ENCODE measurements around the gene ZNF154.

ZNF154 gene

DNA sequence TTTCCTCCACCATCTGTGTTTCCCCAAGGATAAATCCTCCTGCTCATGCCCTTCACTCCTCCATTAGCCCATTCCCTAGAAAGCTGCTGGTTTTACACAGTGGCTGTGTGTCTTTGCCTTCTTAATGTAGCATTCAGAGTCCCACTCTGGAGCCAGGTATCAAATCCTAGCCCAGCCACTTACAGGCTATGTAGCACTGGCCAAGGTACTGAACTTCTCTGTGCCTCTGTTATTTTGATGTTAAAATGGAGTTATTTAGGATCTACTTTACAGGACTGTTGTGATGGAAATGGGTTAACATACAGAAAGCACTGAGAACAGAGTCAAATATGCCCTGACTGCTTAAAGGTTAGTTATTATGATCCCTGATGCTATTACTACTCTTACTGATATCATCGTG is 41.8 kb downstream of the ZNF154 start:
- Histone ChIP-seq H3K4me3 (no peak overlapping the region), H3K4me1 (peaks cover 0 to 10% (median 0%) of the 10 kb centered on the region in 4 donors), H3K9me3 (no peaks in the 10 kb centered on the region), H3K27ac (no peak overlapping the region), H3K27me3 (no peaks in the 10 kb centered on the region), H3K36me3 (no peaks in the 10 kb centered on the region)
- intact Hi-C loops (cut with DNase I; ENCODE audit: low total_unique reads), result no loop called here
- no peak for DNase-seq
- no peak for TF ChIP-seq CTCF (IDR thresholded peaks at IDR 0.05)

GRCh38 chr19:57665261-57665806 is 43.7 kb downstream of the ZNF154 start:
- no peaks in the 10 kb centered on the region for H3K9me3 ChIP-seq

GRCh38 chr19:57664269-57665127 is 44.5 kb downstream of the ZNF154 start:
- Histone ChIP-seq H3K4me1 (peaks cover 0 to 10% (median 0%) of the 10 kb centered on the region in 4 donors), H3K4me3 (peak overlapping the region; percentile 56 to 59), H3K36me3 (no peaks in the 10 kb centered on the region), H3K27me3 (no peaks in the 10 kb centered on the region), H3K27ac (peak overlapping the region; percentile 56 to 66), H3K9me3 (no peaks in the 10 kb centered on the region)
- intact Hi-C loops (cut with DNase I; ENCODE audit: low total_unique reads), result no loop called here
- DNase-seq, result peak in 1 of 2 donors; percentile 67
- TF ChIP-seq CTCF (IDR thresholded peaks at IDR 0.05), result no peak

More at GRCh38 chr19:57665261-57665806, 43.7 kb downstream of the ZNF154 start:
- intact Hi-C loops (cut with DNase I; ENCODE audit: low total_unique reads), result no loop called here
- Histone ChIP-seq H3K27me3 (no peaks in the 10 kb centered on the region), H3K4me3 (no peak overlapping the region), H3K4me1 (peaks cover 0 to 10% (median 0%) of the 10 kb centered on the region in 4 donors), H3K27ac (peak overlapping the region in 1 of 2 donors; percentile 56), H3K36me3 (no peaks in the 10 kb centered on the region)
- no peak for TF ChIP-seq CTCF (IDR thresholded peaks at IDR 0.05)
- no peak for DNase-seq

- no peak for DNase-seq
- no peaks in the 10 kb centered on the region for H3K4me1 ChIP-seq
- intact Hi-C loops (cut with DNase I; ENCODE audit: low total_unique reads), result no loop called here
- H3K4me3 ChIP-seq, result no peak overlapping the region
- no peak for TF ChIP-seq CTCF (IDR thresholded peaks at IDR 0.05)
- no peaks in the 10 kb centered on the region for H3K36me3 ChIP-seq
- no peak overlapping the region for H3K27ac ChIP-seq
- peaks cover 0 to 18% (median 14%) of the 10 kb centered on the region in 3 donors for H3K9me3 ChIP-seq
- no peaks in the 10 kb centered on the region for H3K27me3 ChIP-seq
Measured at GRCh38 chr19:57656346-57656745, 52.7 kb downstream of the ZNF154 start.

- Histone ChIP-seq H3K4me1 (no peaks in the 10 kb centered on the region), H3K4me3 (no peak overlapping the region), H3K27ac (no peak overlapping the region), H3K36me3 (no peaks in the 10 kb centered on the region), H3K27me3 (no peaks in the 10 kb centered on the region), H3K9me3 (peaks cover 0 to 24% (median 14%) of the 10 kb centered on the region in 3 donors)
- DNase-seq, result no peak
- intact Hi-C loops (cut with DNase I; ENCODE audit: low total_unique reads), result no loop called here
- no peak for TF ChIP-seq CTCF (IDR thresholded peaks at IDR 0.05)
Measured at GRCh38 chr19:57655443-57655842, 53.6 kb downstream of the ZNF154 start.

Measured in tibial artery (tissue), 4 donors.